Inflammatory macrophage treated with lipopolysaccharide for 4 hours (primary cell): ENCODE results near the gene ABCC9.

Experiments
- DNase-seq: peaks from one replicate; pipeline ENCODE4 v3.0.0-alpha.2; 2020

The ABCC9 gene

DNA sequence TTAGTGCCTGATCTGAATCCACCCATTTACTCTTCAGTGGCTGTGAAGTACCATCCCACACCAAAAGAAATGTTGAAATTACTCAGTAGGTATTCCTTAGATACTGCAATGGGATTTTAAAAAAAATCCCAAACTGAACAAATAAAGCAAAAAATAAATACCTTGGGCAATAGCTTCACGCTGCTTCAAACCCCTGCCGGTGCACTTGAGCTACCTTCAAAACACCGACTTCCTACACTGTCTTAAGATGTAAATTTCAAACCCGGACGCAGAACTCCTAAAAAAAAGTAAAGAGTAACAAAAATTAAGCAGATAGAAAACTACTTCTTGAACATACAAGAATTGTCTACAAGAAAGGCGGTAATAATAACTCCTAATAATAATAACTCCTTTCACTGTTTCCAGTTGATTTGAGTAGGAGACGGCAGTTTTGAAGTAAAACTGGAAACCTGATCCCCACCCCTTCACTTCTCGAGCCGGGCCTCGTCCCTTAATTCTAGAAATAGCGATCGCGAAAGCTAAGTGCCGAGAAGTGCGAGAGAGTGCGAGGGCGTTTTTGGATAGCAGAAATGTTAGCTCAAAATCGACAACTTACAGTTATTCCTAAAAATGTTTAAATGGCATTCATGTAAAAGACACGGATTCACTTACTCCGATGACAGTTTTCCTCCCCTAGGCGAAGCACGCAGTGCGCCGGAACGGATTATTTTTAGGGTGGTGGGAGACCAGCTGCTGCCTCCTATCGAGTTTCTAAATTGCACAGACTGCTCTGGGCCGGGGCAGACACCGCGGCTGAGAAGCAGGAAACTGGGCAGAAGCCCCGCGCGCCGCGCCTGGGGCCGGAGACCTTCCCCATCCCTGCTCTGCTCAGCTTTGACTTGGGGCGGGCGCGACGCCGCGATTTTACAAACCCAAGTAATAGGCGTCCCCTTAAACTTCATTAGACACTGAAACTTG is at the start of gene ABCC9:
TSS of gene ABCC9 (minus strand) at position 878 of the 957 bp plus-strand sequence. CDS start 4,752 bp downstream, outside the sequence.
- DNase-seq = no peak

DNA sequence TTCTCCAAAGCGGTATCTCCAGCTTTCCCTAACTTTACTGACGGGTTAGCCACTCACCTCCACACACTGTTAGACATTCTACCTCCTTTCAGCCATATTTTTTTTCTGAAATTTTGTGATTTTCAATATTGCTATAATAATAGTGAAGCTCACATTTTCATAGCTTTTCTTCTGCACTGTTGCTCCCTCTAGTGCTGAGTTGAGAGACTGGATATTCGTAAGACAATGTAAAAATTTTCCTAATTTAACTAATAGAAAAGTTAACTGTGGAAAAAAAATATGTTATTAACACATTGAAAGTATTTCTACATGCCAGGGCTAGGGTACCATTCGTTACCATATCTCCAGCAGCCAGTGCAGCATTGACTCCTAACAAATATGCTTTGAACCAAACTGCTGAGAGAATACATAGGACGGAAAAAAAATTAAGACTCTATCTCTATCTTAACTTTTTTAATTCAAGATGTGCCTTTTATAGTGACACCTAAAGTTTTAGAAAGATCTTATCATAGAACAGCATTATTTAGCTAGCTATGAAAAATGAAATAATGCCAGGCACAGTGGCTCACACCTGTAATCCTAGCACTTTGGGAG is 48.7 kb upstream of the ABCC9 start:
- DNase-seq = peak; percentile 7

DNA sequence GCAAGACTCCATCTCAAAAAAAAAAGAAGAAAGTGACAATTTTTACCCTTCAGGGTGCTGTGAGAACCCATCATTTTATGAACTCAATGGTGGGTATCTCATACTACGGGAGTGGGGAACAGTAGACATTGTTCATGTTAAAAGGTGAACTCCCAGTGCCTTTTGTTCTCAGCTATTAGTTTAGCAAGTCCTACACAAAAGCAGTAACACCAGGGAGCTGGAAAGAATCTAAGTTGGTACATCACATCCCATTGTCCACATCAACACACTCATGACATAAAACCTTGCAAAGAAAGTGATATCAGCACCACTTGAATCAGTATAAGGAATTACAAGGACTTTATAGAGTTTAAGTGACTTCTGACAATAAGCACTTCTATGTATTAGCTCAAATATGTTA is 47.4 kb upstream of the ABCC9 start:
- DNase-seq = no peak

GRCh38 chr12:21987755-21988154 is 46.5 kb upstream of the ABCC9 start:
- DNase-seq = no peak

DNA sequence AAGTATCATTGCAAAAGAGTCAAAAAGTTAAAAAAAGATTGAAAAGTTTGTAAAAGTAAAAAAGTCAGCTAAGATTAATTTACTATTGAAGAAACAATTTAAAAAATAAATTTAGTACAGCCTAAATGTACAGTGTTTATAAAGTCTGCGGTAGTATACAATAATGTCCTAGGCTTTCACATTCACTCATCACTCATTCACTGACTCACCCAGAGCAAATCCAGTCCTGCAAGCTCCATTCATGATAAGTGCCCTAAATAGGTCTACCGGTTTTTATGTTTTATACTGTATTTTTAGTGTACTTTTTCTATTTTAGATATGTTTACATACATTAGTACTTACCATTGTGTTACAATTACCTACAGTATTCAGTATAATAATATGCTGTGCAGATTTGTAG is 43.9 kb upstream of the ABCC9 start:
- no peak for DNase-seq

DNA sequence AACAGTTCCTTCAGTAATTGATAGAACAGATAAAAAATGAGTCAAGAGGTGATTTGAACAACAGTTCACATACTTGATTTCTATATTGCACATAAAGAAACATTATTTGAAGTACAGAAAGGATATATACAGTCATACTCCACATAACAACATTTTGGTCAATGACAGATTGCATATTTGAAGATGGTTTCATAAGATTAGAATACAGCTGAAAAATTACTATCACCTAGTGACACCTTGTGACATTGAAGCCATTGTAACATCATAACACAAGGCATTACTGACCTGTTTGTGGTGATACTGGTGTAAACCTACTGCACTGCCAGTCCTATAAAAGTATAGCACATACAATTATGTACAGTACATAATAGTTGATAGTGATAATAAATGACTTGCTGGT is 43.1 kb upstream of the ABCC9 start:
- no peak for DNase-seq

DNA sequence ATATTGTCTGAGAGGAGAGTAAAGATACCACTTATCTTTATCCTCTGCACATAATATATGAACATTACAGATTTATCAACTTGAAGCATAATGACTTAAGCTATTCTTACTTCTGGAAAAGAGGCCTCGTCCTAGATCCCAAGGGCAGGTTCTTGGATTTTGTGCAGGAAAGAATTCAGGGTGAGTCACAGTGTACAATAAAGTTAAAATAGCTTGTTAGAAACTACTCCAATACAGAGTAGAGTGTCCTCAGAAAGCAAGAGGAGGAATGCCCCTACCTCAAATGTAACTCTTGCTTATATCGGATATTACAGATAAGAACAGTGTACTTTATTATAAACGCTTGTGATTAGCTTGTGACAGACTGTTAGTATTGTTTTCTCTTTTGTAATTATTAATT is 41.9 kb upstream of the ABCC9 start:
- DNase-seq = no peak

DNA sequence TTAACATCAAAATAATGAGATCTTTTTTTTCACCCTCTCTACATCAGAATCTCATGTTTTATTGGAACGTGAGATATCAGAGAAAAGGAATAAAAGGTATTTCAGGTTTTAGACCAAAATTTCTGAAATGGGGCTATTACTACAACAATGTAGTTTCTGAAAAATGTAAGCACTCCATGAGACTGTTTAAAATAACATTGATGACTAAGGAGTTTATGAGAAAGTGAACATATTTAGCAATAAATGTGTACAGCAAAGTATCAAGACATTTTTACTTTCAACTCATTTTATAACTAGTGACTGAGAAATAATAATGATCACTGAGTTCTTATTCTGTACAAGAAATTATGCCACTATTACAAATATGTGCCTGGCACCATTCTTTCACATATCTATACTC is 39.3 kb upstream of the ABCC9 start:
- no peak for DNase-seq

DNA sequence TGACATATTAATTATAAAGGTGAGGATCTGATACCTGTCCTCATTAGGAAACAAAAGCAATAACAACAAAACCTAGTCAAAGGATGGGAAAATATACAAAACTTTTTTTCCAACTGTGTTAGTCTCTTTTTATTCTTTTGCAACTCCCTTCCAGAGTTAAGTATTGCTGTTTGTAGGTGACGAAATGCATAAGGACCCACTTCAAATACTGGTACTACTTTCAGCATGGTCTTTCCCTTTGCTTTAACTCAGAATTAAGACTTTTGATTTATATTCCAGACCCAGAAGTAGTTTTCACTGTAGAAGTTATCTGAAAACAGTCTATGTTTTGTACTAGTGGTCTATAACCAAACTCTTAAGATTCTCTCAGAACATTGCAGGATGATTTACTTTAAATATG is 34.1 kb upstream of the ABCC9 start:
- DNase-seq = no peak

DNA sequence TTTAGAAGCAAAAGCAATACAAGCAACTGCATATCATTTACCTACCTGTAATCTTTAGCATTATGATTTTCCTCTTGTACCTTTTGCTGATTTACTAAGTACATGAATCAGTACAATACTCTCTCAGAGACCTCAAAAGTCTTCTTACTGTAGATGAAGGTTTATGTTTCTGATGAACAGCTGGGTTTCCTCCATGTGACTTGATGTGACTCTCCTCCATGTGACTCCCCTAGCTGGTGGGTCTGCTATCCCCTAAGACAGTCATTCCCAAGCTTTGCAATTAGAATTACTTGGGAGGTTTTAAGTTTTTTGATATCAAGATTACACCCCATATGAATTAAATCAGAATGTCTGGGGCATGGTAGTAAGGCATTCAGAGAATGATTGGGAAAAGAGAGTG is 32.0 kb upstream of the ABCC9 start:
- no peak for DNase-seq

GRCh38 chr12:21972055-21972454 is 30.8 kb upstream of the ABCC9 start:
- DNase-seq = no peak

GRCh38 chr12:21971344-21971743 is 30.1 kb upstream of the ABCC9 start:
- no peak for DNase-seq

- DNase-seq = no peak
Observed at GRCh38 chr12:21962821-21963220, 21.6 kb upstream of the ABCC9 start.

- DNase-seq = no peak
Observed at GRCh38 chr12:21962236-21962635, 21.0 kb upstream of the ABCC9 start.

DNA sequence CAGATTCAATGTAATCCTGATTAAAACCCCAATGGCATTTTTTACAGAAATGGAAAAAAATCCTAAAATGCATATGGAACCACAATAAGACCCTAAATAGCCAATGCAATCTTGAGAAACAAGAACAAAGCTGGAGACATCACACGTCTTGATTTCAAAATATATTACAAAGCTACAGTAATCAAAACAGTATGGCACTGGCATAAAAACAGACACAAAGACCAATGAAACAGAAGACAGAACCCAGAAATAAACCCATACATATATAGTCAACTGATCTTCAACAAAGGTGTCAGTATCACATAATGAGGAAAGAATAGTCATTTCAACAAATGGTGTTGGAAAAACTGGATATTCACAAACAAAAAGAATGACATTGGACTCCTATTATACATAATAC is 9.4 kb upstream of the ABCC9 start:
- DNase-seq = no peak

DNA sequence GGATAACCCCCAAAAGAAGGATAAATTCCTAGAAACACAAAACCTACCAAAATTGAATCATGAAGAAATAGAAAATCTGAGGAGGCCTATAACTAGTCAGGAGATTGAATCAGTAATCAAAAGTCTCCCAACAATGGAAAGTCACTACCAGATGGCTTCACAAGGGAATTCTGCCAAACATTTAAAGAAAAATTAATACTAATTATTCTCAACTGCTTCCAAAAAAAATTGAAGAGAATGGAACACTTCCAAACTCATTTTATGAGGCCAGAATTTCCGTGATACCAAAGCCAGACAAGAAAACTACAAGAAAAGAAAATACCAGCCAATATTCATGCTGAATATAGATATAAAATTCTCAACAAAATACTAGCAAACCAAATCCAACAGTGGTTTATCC is 7.8 kb upstream of the ABCC9 start:
- DNase-seq = no peak

- DNase-seq = no peak
Observed at GRCh38 chr12:21946983-21947382, 5.8 kb upstream of the ABCC9 start.

DNA sequence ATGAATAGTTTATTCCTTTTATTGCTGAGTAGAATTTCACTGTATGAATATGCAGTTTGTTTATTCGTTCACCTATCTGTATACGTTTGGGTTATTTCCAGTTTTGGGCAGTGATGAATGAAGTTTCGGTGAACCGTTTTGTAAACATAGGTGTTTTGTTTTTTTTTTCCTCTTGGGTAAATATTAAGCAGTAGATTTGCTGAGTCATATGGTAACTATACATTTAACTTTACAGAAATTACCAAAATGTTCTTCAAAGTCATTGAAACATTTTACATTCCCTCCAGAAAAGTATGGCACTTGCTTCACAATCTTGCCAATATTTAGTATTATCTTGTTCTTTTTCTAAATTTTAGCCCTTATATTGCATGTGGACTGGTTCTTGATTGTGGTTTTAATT is 3.8 kb upstream of the ABCC9 start:
- DNase-seq = no peak

DNA sequence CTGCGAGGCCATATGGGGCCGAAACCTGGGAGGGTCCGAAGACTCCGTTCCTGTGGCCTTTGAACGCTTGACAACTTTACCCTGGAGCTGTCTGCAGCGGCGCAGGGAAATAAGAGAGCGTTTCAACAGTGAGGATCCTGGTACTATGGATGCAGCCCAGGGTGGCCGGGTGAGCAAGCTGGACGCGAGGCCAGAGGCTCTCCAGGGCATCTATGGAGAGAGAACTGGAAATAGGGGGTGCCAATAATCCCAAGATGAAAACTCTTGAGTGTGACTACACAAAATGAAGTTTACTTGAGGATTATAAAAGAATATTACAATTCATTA is 1.1 kb upstream of the ABCC9 start:
- DNase-seq = no peak

DNA sequence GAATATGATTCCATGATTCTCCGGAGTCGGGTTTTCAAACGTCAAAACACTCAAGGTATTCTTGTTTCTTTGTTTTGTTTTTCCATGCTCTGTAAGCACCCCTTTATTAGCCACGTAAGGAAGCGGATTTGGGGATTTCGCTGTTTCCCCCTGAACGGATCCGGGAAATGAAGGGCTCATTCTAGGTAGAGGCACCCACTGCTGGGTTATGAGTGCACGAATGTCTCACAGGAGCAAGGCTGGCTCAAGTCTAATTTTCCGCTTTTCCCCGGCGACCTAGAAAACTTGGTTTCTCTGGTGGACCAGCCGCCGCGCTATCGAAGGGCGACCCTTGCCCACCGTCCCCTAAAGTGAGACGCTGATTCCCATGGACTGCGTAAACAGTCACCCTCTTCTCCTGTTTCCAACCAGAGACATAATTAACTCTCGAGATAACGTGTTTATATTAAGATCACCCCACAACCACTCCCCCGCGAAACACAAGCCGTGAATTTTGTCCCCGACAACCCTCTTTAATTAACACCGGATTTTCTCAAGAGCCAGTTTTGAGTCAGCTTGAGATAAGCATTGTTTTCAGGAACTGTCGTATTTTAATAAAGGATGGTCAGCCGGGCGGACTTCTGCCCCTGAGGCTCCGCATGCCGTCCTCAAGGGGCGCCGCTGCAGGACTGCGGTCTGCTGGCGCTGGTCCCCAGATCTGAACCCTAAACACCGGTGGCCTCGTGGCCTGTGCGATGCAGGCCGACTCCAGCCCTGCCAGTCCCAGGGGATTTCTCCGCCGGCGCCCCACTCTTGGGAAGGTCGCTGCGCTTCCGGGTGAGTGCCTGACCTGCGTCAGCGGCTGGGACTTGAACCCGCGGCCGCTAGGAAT is 515 bp upstream of the ABCC9 start:
- no peak for DNase-seq

DNA sequence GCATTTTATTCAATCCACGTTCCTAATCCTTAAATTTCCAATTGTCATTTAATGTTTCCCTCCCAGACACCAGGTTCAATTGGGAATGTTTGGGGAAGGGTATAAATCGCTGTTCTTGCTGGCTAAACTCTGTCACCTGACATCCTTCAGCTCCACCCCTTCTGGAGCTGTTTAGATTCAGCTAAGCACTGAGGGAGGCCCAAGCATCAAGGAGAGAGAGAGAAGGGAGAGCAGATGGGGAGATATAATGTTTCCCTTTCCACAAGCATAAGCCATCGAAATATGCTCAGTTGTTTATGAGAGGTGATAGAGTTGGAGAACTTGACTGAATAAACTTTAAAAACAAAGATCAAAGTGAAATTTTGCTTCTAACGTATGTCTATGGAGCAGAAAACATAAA is 1.8 kb downstream of the ABCC9 start:
- DNase-seq = no peak

DNA sequence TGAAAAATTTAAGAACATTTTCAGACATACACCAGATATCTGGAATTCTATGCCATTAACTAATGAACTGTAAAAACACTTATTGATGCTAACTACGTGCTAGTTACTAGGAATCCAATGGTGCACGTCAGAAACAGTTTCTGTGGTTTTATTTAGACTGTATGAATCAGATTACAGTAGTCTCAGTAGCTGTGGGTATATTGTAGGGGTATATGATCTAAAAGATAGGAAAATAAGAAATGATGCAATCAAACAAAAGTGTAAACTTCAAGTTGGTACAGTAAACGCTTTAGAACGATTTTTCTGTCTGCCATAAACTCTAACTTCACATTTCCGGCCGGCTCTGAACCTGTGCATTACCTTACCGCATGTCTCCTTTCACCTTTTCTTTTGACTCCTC is 2.3 kb downstream of the ABCC9 start:
- DNase-seq = no peak

DNA sequence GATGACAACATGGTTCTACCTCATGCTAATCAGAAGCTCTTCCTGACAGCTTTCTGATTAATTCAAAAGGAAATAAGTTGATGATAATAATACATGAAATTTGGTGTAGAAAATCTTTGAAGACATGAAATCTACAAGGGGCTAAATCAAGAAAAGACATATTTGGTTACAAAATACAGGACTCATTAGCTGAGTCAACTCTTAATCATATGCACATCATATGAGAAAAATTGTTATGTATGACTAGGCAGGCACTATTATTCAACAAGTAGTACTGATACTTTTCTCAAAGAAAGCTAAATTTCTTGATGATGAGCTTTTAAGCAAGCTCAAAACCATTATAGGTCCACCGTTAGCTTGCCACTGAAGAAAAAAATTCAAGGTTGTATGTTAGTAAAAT is 7.1 kb downstream of the ABCC9 start:
- no peak for DNase-seq

GRCh38 chr12:21933656-21934055 is 7.6 kb downstream of the ABCC9 start:
- DNase-seq = no peak
